WTC11 (cell line): ENCODE measurements around the gene MRPL14. TPM values are rescaled to one million over a fixed set of nuclear protein-coding genes. Genes with fewer than 3 reads are reported as not detected.

Experiments used
- ATAC-seq: fragments of 200-7000 bp; cut with Tn5 transposase; 2 replicates; pipeline ENCODE4 v1.10.0; 2021; ENCODE audit warnings: mild to moderate bottlenecking, moderate library complexity
- CTCF ChIA-PET: fragments of 300-600 bp; sonication (Branson Sonifier 250); formaldehyde crosslinking; loops from one replicate; lab custom pipeline; 2021; ENCODE audit warnings: antibody characterized with exemption; lab: Charles Lee
- POLR2A ChIA-PET: fragments of 350-600 bp; sonication (Branson Sonifier 250); formaldehyde crosslinking; loops from one replicate; lab custom pipeline; 2021; ENCODE audit warnings: antibody characterized with exemption; lab: Charles Lee
- DNase-seq: peaks from one replicate; pipeline ENCODE4 v3.0.0; 2021; ENCODE audit warnings: low spot score
- H3K27ac Mint-ChIP-seq: 2 replicates; pipeline ENCODE4 v1.8.0; 2021; ENCODE audit warnings: mixed read lengths
- H3K27me3 Mint-ChIP-seq: 2 replicates; pipeline ENCODE4 v1.8.0; 2021; ENCODE audit warnings: low read depth, mild to moderate bottlenecking, moderate library complexity, mixed read lengths
- H3K36me3 Mint-ChIP-seq: 2 replicates; pipeline ENCODE4 v1.8.0; 2021; ENCODE audit warnings: mixed read lengths
- H3K4me1 Mint-ChIP-seq: 2 replicates; pipeline ENCODE4 v1.8.0; 2022; ENCODE audit warnings: mixed read lengths
- H3K4me3 Mint-ChIP-seq: 2 replicates; pipeline ENCODE4 v1.8.0; 2021; ENCODE audit warnings: mild to moderate bottlenecking, moderate library complexity, mixed read lengths
- H3K9me3 Mint-ChIP-seq: 2 replicates; pipeline ENCODE4 v1.8.0; 2021; ENCODE audit warnings: mixed read lengths
- ATF1 ChIP-seq: sonication (generic); formaldehyde crosslinking; IDR thresholded peaks from 2 replicates; pipeline ENCODE4 v1.8.1; 2023; ENCODE audit warnings: mild to moderate bottlenecking, moderate library complexity, missing genetic modification reagents
- CBFB ChIP-seq: sonication (generic); formaldehyde crosslinking; IDR thresholded peaks from 2 replicates; pipeline ENCODE4 v1.8.1; 2022; ENCODE audit warnings: mild to moderate bottlenecking, low read depth, missing genetic modification reagents
- FOXP1 ChIP-seq: sonication (generic); formaldehyde crosslinking; IDR thresholded peaks from 2 replicates; pipeline ENCODE4 v1.8.0; 2022; ENCODE audit warnings: missing genetic modification reagents, mild to moderate bottlenecking, moderate library complexity, borderline replicate concordance
- HMGA2 ChIP-seq: fragments of 250-450 bp; sonication (Bioruptor Pico); IDR thresholded peaks from 2 replicates; pipeline ENCODE4 v1.4.0; 2021; ENCODE audit warnings: mild to moderate bottlenecking, moderate library complexity
- IRF2 ChIP-seq: sonication (generic); formaldehyde crosslinking; IDR thresholded peaks from 2 replicates; pipeline ENCODE4 v1.8.0; 2022; ENCODE audit warnings: low read depth, missing genetic modification reagents, borderline replicate concordance
- JAZF1 ChIP-seq: fragments of 250-450 bp; sonication (Bioruptor Pico); IDR thresholded peaks from 2 replicates; pipeline ENCODE4 v1.9.0; 2021; ENCODE audit warnings: moderate library complexity, mild to moderate bottlenecking, inconsistent platforms
- MXD4 ChIP-seq: fragments of 250-450 bp; sonication (Bioruptor Pico); IDR thresholded peaks from 2 replicates; pipeline ENCODE4 v1.8.0; 2021; ENCODE audit warnings: mild to moderate bottlenecking, moderate library complexity, borderline replicate concordance
- MYBL2 ChIP-seq: sonication (generic); formaldehyde crosslinking; IDR thresholded peaks from 2 replicates; pipeline ENCODE4 v1.8.1; 2023; ENCODE audit warnings: mild to moderate bottlenecking, moderate library complexity, missing genetic modification reagents
- NR1H2 ChIP-seq: sonication (generic); formaldehyde crosslinking; IDR thresholded peaks from 2 replicates; pipeline ENCODE4 v1.9.0; 2021; ENCODE audit warnings: mild to moderate bottlenecking, moderate library complexity, missing genetic modification reagents
- SP1 ChIP-seq: sonication (generic); formaldehyde crosslinking; conservative IDR thresholded peaks from 2 replicates; pipeline ENCODE4 v1.8.1; 2022; ENCODE audit warnings: missing genetic modification reagents
- ZNF138 ChIP-seq: sonication (generic); formaldehyde crosslinking; conservative IDR thresholded peaks from 2 replicates; pipeline ENCODE4 v1.8.1; 2022; ENCODE audit warnings: mild to moderate bottlenecking, moderate library complexity, missing genetic modification reagents
- ZNF232 ChIP-seq: sonication (generic); formaldehyde crosslinking; IDR thresholded peaks from 2 replicates; pipeline ENCODE4 v1.8.0; 2022; ENCODE audit warnings: mild to moderate bottlenecking, missing genetic modification reagents
- ZNF416 ChIP-seq: fragments of 250-450 bp; sonication (Bioruptor Pico); IDR thresholded peaks from 2 replicates; pipeline ENCODE4 v1.9.0; 2021; ENCODE audit warnings: mild to moderate bottlenecking, inconsistent platforms
- ZNF423 ChIP-seq: fragments of 250-450 bp; sonication (Bioruptor Pico); IDR thresholded peaks from 2 replicates; pipeline ENCODE4 v2.1.2; 2022; ENCODE audit warnings: mild to moderate bottlenecking, moderate library complexity
- total RNA-seq: library from RNA; stranded (reverse); gene quantifications from 3 replicates; pipeline ENCODE4 v1.2.3, GENCODE V29; 2021
- TF ChIP-seq, protein P1 (sequence below): sonication (generic); formaldehyde crosslinking; conservative IDR thresholded peaks from 2 replicates; pipeline ENCODE4 v1.8.1; 2022; ENCODE audit warnings: mild to moderate bottlenecking, missing genetic modification reagents
- TF ChIP-seq, protein P2 (sequence below): sonication (generic); formaldehyde crosslinking; IDR thresholded peaks from 2 replicates; pipeline ENCODE4 v1.8.1; 2023; ENCODE audit warnings: mild to moderate bottlenecking, moderate library complexity, missing genetic modification reagents
- TF ChIP-seq, protein P3 (sequence below): fragments of 250-450 bp; sonication (Bioruptor Pico); IDR thresholded peaks from 2 replicates; pipeline ENCODE4 v1.9.0; 2021; ENCODE audit warnings: moderate library complexity, mild to moderate bottlenecking, inconsistent platforms, borderline replicate concordance
- TF ChIP-seq, protein P4 (sequence below): fragments of 250-450 bp; sonication (Bioruptor Pico); IDR thresholded peaks from 2 replicates; pipeline ENCODE4 v1.9.0; 2021; ENCODE audit warnings: mild to moderate bottlenecking
- TF ChIP-seq, protein P5 (sequence below): sonication (generic); formaldehyde crosslinking; IDR thresholded peaks from 2 replicates; pipeline ENCODE4 v1.8.1; 2023; ENCODE audit warnings: mild to moderate bottlenecking, missing genetic modification reagents, borderline replicate concordance

MRPL14 gene
- total RNA-seq, 1 experiment from 2014 or later: 74.2 TPM

DNA sequence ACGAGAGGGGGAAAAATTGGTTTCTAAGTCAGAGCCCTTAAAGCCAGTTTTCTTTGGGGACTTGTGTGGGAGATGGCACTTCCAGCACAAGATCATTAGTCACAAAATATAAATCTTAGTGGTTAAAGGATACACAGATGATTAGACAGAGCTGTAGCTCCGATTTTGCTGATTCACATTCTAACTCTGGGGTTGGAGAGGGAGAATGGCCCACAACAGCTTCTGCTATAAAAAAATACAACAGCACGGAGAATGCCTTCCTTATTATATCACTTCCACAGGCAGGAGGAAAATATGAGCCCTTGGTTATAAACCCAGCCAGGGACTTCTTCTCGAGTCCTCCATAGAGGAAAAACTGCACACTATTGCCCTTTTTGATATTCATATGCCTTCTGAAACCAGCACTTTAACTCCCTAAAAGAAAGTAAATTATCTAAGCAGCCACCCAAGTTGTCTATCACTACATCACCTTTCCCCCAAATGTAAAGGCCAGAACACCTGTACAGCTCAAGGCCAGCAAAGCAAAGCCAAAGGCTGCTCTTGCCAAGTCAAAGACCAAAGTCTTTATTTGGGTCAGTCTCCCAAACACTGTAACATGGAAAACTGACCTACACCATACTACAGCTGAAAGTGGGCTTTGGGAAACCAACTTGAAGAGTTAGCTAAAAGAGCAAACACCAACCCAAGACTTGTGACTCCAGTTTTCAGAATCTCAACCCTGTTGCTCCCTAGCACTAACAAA is 10.4 kb downstream of the MRPL14 start:
- no peaks in the 10 kb centered on the region for H3K9me3 Mint-ChIP-seq
- DNase-seq (no peak), ATAC-seq (no peak)
- peaks cover 29% of the 10 kb centered on the region for H3K4me1 Mint-ChIP-seq
- H3K36me3 Mint-ChIP-seq: peaks cover 27% of the 10 kb centered on the region
- POLR2A ChIA-PET: interaction anchor here (0.5 kb wide), 1 partner anchor 1076 kb away, joined by 7 read pairs; no protein-coding TSS in a partner anchor
- H3K27me3 Mint-ChIP-seq: no peaks in the 10 kb centered on the region
- CTCF ChIA-PET: interaction anchor here (1.6 to 1.8 kb wide), 2 partner anchors 14 to 17 kb away, joined by 4 read pairs; no protein-coding TSS in a partner anchor
- H3K4me3 Mint-ChIP-seq: no peak overlapping the region
- peak overlapping the region; percentile 46 for H3K27ac Mint-ChIP-seq
- TF ChIP-seq, protein P1, sequence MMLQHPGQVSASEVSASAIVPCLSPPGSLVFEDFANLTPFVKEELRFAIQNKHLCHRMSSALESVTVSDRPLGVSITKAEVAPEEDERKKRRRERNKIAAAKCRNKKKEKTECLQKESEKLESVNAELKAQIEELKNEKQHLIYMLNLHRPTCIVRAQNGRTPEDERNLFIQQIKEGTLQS (CRISPR knock-in tag): no peak
- TF ChIP-seq, protein P2, sequence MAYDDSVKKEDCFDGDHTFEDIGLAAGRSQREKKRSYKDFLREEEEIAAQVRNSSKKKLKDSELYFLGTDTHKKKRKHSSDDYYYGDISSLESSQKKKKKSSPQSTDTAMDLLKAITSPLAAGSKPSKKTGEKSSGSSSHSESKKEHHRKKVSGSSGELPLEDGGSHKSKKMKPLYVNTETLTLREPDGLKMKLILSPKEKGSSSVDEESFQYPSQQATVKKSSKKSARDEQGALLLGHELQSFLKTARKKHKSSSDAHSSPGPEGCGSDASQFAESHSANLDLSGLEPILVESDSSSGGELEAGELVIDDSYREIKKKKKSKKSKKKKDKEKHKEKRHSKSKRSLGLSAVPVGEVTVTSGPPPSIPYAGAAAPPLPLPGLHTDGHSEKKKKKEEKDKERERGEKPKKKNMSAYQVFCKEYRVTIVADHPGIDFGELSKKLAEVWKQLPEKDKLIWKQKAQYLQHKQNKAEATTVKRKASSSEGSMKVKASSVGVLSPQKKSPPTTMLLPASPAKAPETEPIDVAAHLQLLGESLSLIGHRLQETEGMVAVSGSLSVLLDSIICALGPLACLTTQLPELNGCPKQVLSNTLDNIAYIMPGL (CRISPR knock-in tag): no peak
- no peak for TF ChIP-seq ZNF138
- TF ChIP-seq ZNF416: no peak
- no peak for TF ChIP-seq NR1H2 (CRISPR knock-in tag)
- TF ChIP-seq, protein P3, sequence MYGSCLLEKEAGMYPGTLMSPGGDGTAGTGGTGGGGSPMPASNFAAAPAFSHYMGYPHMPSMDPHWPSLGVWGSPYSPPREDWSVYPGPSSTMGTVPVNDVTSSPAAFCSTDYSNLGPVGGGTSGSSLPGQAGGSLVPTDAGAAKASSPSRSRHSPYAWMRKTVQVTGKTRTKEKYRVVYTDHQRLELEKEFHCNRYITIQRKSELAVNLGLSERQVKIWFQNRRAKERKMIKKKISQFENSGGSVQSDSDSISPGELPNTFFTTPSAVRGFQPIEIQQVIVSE: no peak

DNA sequence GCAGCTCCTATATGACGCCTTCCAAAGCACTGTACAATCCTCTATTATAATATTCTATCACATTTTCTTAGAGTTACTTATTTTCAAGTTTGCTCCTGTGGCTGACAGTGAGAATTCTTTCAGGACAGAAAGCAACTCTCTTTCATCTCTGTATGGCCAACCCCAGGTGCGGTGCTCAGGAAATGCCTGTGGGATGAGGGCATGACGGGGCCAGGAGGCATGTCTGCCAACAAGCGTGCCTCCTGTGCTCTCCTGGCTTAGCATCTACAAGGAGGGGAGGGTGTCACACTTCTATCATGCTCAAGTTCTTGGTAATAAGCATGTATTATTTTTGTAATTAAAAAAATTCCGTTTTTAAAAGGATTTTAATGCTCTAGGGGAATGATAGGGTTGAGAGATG is 11.4 kb downstream of the MRPL14 start:
- POLR2A ChIA-PET: no interaction called here
- no peak overlapping the region for H3K4me3 Mint-ChIP-seq
- H3K27me3 Mint-ChIP-seq: no peaks in the 10 kb centered on the region
- H3K9me3 Mint-ChIP-seq: no peaks in the 10 kb centered on the region
- DNase-seq (no peak), ATAC-seq (no peak)
- H3K4me1 Mint-ChIP-seq: peaks cover 22% of the 10 kb centered on the region; the same call in 1 of the 2 replicates
- H3K27ac Mint-ChIP-seq: no peak overlapping the region; the same call in 1 of the 2 replicates
- TF ChIP-seq ZNF423 (no peak), MYBL2 (no peak), IRF2 (CRISPR knock-in tag) (no peak), CBFB (no peak), MXD4 (CRISPR knock-in tag) (no peak), HMGA2 (CRISPR knock-in tag) (no peak), ZNF416 (no peak), ZNF232 (no peak), FOXP1 (CRISPR knock-in tag) (no peak), SP1 (CRISPR knock-in tag) (no peak), JAZF1 (no peak), ATF1 (CRISPR knock-in tag) (no peak)
- TF ChIP-seq, protein P4, sequence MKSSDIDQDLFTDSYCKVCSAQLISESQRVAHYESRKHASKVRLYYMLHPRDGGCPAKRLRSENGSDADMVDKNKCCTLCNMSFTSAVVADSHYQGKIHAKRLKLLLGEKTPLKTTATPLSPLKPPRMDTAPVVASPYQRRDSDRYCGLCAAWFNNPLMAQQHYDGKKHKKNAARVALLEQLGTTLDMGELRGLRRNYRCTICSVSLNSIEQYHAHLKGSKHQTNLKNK (CRISPR knock-in tag): no peak
- TF ChIP-seq, protein P5, sequence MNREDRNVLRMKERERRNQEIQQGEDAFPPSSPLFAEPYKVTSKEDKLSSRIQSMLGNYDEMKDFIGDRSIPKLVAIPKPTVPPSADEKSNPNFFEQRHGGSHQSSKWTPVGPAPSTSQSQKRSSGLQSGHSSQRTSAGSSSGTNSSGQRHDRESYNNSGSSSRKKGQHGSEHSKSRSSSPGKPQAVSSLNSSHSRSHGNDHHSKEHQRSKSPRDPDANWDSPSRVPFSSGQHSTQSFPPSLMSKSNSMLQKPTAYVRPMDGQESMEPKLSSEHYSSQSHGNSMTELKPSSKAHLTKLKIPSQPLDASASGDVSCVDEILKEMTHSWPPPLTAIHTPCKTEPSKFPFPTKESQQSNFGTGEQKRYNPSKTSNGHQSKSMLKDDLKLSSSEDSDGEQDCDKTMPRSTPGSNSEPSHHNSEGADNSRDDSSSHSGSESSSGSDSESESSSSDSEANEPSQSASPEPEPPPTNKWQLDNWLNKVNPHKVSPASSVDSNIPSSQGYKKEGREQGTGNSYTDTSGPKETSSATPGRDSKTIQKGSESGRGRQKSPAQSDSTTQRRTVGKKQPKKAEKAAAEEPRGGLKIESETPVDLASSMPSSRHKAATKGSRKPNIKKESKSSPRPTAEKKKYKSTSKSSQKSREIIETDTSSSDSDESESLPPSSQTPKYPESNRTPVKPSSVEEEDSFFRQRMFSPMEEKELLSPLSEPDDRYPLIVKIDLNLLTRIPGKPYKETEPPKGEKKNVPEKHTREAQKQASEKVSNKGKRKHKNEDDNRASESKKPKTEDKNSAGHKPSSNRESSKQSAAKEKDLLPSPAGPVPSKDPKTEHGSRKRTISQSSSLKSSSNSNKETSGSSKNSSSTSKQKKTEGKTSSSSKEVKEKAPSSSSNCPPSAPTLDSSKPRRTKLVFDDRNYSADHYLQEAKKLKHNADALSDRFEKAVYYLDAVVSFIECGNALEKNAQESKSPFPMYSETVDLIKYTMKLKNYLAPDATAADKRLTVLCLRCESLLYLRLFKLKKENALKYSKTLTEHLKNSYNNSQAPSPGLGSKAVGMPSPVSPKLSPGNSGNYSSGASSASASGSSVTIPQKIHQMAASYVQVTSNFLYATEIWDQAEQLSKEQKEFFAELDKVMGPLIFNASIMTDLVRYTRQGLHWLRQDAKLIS (CRISPR knock-in tag): no peak
- CTCF ChIA-PET: no interaction called here
- H3K36me3 Mint-ChIP-seq: peaks cover 37% of the 10 kb centered on the region
